Stimulated activated naive CD4-positive, alpha-beta T cell treated with Interleukin-2 at 50 U/mL for 16 hours (primary cell): ENCODE results near the gene RALGAPA1.
"Not testable (repeated sequence)": the region's sequence is repeated elsewhere in the genome, so short reads cannot be mapped to it uniquely, and the experiment has no call there.

ENCODE experiments used
- DNase-seq: peaks from one replicate; lab custom pipeline; 2025; lab: John Stamatoyannopoulos, UW

The RALGAPA1 gene

DNA sequence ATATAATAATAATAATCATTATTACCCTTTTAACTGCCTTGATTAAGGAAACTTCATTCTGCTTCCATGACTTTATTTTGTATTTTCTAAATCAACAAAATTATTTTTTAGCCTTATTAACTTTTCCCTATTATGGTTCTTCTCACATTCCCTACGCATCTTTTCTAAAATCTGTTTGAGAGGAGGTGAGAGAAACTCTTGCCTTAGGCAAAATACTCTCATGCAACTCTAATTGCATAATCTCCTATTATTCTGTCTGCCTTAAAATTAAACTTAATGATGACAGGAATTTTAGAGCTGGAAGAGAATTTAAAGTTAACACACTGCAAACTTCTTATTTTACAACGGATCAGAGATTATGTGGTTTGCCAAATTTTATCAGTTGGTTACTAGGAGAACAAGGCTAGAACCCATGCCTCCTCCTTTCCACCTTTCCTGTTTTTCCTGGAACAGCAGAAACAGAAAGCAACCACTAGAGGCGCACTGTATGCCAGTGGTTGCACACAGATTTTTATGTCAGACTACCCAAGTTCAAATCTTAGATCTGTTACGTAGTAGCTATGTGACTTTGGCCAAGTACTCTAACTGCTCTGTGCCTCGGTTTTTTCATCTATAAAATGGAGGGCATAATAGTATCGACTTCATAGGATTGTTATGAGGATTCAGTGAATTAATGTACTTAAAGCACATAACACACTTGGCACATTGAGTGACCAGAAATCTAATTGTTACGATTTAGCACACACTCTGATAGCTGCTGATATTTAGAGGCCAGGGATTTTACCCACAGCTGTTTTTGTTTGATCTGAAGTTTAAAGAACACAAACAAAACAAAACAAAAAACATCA lies 12.7 kb upstream of the RALGAPA1 start:
- no peak for DNase-seq

DNA sequence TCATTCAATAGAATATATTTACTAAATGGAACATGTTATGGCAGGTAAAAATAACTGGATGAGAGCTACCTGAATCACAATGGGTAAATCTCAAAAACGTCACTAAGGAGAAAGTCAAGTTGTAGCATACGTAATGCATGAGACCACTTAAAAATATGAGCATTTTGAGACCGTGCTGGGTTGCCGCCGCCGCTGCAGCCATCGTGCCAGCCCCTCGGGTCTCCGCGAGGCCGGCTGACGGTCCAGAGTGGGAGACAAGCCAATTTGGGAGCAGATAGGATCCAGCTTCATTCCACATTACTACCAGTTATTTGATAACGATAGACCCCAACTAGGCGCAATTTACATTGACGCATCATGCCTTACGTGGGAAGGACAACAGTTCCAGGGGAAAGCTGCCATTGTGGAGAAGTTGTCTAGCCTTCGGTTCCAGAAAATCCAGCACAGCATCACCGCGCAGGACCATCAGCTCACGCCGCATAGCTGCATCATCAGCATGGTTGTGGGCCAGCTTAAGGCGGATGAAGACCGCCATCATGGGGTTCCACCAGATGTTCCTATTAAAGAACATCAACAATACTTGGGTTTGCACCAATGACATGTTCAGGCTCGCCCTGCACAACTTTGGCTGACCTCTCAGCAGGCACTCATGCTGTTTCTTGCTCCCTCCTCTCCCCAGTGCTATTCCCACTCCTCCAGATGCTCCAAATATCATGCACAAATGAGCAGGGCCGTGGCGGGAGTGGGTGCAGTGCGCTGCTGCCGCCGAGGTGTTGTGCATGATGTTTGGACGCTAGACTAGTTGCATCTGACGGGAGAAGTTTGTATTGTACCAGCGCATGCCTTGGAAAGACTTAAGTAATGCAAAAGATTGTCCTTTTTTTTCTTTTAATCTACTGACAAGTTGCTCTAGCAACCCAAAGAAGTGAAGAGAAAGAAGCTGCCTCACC lies 10.8 kb upstream of the RALGAPA1 start:
- DNase-seq, result no peak

DNA sequence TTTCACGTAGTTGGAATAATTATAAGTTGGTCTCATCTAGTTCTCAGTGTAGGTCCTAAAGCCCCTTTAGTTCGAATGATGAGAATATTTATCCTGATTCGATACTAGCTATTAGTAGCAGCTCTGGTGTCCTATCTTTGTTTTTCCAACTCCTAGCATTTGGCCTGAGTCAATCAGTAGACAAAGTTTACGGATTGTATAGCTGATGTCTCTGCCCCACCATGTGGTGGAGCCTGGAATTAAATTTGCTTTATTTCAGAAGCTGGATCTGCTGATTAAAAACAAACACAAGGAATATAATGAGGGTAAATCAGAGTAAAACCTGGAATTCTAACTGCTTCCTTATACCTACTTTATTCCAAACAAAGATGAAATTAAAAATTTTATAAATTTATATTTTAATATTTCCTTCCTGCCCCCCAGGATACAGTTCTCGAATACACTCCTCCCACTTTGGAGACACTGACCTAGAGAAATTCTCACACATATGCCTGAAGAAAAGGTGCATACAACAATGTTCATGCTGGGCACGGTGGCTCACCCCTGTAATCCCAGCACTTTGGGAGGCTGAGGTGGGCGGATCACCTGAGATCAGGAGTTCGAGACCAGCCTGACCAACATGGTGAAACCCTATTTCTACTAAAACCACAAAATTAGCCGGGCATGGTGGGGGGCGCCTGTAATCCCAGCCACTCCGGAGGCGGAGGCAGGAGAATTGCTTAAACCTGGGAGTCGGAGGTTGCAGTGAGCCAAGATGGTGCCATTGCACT lies 9.4 kb upstream of the RALGAPA1 start:
- no peak for DNase-seq

DNA sequence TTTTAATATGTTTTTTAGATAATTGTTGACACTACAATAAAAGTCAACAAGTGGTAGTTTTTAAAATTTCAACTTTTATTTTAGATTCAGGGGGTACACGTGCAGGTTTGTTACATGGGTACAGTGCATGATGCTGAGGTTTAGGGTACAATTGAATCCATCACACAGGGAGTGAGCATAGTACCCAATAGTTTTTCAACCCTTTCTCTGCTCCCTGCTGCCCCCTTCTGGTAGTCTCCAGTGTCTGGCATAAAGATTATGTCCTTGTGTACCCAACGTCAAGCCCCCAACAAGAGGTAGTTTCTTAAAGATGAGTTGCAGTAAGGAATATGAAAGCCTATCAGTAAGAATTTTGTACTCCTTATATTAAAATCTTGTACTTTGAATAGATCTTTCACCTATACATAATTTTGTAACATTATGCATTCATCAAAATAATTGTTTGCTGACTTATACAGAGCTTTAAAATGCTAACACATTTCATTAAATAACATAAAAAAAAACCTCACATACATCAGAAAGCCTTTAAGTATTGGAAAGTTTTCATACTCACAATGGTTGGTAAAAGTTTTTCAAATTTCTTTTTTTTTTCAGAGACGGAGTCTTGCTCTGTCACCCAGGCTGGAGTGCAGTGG lies 5.4 kb upstream of the RALGAPA1 start:
- DNase-seq, result peak; percentile 73

DNA sequence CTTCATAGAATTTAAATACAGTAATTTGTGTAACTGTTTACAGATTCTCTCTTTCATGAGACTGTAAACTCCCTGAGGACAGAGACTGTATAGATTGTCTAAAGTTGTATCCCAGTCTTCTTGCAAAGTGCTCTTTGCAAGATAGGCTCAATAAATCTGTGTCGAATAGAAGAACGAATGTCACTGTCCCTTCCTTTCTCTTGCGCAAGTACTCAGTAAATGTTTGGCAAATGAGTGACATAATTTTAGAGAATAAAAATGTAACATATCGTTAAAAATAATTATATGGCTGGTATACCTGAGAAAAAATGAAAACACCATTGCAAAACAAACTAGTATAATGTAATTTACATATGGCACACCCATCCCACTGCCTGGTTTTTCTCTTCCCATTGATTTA lies 1.9 kb upstream of the RALGAPA1 start:
- DNase-seq, result no peak

DNA sequence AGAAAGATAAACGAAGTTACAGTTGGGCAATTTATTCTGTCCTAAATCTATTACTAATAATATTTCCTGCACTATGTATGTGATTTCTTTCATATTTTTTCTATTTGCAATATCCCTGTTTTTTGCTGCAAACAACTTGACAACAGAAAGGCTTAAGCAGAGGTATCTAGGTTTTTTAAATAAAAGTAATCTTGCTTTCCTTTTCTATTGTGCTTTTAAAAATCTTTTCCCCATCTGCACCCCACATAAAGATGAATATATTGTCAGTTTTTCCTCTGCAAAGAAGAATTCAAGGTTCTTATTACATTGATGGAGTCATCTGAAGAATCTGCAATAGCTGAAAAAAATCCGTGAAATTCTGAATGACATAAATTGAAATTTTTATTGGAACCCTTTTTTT lies 502 bp upstream of the RALGAPA1 start:
- no peak for DNase-seq

DNA sequence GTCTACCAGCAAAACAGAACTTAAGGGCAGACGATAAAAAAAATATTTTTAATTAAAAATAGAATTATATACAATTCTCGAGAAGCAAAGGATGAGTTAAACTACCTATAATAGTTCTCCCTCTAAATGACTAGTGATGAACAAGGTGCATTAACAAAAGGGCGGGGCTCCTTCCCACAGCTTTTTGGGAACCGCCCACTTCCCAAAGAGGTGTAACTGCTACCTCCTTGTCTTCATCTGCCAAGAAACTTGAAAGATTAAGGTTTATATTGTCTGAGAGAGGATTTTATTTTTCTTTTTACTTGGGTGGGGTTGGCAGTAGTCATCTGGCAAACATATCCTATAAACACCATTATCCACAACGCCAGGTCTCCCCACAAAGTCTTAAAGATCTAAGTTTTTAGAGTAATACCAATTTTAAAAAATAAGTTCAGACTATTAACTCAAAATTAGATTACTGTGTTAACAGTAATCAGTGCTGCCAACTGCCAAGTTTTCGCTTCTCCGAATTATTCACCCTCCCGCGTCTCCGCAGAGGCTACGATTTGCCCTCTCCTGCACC lies 938 bp downstream of the RALGAPA1 start:
- DNase-seq, result no peak

DNA sequence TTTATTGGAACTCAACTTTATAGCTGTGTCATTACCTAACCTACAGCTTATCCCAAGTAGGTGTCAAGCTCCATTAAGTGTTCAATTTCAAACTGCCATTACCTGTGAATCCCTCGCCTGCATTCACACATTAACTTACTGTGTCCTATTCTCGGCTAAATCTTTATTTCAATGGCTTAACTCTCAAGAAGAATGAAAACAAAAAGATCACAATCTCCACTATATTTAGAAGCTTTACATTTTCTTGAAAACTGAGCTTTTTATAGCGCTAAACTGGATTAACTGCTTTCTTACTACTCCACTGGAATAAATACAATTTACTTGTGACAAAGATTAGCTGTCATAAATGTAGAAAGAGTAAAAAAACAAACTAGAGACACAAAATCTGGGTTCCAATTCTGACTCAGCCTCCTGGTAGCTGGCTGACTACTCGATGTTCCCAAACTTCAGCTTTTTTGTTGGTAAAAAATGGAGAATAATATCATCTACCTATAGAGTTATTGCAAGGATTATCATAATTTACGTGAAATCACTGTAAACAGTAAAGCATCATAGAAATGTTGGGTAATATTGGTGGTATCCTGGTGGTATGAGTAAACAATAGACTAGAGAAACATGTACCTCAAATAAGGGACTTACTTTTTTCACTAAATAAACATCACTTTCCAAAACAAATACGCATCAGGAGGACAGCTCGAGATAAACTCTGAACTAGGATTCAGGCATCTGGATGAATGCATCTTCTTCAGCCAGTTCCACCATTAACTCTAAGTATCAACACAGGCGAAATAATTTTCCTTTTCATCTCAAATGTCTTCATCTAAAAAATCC lies 1.7 kb downstream of the RALGAPA1 start:
- DNase-seq, result no peak

DNA sequence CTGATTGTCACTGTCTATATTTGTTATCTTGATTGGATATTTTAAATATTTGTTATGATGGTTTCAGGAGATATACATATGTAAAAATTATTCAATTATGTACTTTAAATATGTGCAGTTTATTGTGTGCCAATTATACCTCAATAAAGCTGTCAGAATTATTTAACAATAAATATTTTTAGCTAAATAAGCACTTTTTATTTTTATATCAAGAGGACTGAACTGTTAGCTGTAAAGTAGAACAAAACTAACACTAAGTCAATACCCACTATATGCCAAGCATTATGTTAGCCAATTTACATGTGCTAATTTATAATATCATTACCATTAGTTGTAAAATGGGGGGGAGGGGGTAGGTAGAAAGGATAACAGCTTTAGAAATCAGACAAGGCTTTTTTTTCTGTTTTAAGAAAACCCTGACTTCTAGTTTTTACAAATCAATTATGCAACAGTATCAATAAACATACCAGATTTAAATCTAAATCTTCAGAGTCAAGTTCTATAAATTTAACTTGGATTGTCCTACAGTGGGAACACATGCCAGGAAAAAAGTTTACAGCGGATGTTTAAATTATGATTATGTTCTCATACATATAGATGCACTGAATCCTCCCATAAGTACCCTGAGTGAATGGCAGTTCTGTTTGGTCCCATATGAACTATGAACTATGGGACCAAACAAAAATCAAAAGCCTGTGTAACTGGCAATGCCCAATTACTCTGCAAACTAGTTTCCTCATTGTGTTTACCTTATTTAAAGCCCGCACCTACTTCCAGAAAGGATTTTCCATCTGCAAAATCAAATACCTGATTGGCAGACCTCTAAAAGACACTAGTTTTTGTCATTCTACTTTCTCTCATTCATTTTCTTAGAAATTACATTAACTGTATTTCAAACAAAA lies 2.8 kb downstream of the RALGAPA1 start:
- no peak for DNase-seq

DNA sequence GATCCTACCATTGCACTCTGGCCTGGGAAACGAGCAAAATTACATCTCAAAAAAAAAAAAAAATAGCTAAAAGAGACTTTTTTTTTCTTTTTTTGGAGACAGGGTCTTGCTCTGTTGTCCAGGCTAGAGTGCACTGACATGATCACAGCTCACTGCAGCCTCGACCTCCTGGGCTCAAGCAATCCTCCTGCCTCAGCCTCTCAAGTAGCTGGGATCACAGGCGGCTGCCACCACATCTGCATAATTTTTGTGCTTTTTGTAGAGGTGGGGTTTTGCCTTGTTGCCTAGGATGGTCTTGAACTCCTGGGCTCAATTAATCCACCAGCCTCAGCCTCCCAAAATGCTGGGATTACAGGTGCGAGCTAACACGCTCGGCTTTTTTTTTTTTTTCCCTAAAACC lies 11.3 kb downstream of the RALGAPA1 start:
- no peak for DNase-seq

DNA sequence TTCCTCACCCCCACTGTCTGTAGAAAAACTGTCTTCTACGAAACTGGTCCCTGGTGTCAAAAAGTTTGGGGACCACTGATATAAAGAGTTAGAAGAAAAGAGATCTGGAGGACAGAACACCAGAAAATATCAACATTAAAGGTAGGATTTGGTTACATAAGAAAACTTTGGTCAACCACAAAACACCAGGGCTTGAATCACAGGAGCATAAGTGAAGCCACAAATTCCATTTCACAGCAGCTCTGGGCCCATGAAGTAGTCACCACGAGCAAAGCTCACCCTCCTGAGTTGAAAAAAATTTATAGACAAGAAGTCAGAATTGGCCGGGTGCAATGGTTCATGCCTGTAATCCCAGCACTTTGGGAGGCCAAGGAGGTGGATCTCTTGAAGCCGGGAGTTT lies 19.4 kb downstream of the RALGAPA1 start:
- DNase-seq, result no peak

DNA sequence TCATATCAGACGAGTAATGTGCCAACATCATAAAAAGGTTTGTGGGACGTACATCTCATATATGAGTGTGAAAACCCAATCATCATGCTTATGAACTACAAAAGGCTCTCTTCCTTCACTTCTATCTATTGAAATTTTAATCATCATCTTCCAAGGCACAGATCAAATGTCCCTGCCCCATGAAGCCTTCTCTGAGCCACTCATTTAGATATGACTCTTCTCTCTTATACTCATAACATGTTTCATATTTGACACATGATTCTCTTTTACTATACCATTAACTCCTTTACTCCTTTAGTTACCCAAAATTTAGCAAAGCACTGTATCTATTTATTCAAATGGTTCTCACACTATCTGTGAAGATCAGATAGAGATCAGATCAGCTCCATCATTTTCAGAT lies 22.2 kb downstream of the RALGAPA1 start:
- no peak for DNase-seq

DNA sequence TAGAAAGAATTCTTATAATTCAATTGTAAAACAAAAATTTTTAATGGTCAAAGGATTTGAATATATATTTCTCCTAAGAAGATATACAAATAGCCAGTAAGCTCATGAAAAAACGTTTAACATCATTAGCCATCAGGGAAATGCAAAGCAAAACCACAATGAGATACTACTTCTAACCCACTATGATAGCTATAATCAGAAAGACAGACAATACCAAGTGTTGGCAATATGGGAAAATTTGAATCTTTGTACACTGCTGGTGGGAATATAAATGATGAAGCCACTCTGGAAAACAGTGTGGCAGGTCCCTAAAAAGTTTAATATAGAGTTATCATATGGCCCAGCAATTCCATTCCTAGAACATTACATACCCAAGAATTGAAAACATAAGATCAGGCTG lies 25.4 kb downstream of the RALGAPA1 start:
- DNase-seq, result no peak

DNA sequence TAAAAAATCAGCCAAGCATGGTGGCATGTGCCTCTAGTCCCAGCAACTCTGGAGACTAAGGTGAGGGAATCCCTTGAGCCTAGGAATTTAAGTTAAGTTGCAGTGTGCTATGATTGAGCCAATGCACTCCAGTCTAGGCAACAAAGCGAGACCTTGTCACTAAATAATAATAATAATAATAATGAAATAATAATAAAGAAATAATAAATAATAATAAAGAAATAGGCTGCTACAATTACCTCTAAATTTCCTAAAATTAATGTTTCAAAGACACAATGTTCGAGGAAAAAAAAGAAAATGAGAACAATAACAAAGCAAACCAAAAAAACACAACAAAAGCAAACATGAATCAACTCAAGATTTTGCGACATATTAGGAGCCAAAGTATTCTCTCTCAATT lies 29.7 kb downstream of the RALGAPA1 start:
- DNase-seq, result no peak

DNA sequence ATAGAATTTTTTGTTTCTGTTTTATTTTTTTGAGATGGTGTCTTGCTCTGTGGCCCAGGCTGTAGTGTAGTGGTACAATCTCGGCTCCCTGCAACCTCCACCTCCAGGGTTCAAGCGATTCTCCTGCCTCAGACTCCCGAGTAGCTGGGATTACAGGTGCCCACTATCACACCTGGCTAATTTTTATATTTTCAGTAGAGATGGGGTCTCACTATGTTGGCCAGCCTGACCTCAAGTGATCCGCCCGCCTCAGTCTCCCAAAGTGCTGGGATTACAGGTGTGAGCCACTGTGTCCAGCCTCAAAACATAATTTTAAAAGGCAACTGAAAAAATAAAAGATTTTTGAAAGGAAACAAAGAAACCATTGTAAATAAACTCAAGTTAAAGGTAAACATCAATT lies 31.5 kb downstream of the RALGAPA1 start:
- not testable (repeated sequence) for DNase-seq

DNA sequence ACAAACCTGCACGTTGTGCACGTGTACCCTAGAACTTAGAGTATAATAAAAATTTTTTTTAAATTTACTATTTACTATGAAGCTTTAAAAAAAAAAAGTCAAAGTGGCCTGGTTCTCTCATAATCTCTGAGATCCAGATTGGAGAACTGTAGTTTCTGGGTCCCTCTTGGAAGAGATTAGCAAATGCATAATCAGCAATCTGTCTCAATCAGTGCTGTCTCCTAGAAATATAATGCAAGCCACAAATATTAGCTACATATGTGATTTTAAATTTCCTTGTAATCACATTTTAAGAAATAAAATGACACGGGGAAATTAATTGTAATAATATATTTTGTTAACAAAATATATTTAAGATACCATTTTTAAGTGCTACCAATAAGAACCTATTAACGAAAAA lies 32.3 kb downstream of the RALGAPA1 start:
- DNase-seq, result no peak

DNA sequence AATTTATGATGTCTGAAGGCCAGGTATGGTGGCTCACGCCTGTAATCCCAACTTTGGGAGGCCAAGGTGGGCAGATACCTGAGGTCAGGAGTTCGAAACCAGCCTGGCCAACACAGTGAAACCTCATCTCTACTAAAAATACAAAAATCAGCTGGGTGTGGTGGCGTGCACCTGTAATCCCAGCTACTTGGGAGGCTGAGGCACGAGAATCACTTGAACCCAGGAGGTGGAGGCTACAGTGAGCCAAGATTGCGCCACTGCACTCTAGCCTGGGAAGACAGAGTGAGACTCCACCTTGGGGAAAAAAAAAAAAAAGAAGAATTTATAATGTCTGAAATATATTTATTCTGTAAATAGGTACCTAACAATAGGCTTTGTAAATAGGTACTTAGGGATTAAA lies 33.0 kb downstream of the RALGAPA1 start:
- DNase-seq, result not testable (repeated sequence)

DNA sequence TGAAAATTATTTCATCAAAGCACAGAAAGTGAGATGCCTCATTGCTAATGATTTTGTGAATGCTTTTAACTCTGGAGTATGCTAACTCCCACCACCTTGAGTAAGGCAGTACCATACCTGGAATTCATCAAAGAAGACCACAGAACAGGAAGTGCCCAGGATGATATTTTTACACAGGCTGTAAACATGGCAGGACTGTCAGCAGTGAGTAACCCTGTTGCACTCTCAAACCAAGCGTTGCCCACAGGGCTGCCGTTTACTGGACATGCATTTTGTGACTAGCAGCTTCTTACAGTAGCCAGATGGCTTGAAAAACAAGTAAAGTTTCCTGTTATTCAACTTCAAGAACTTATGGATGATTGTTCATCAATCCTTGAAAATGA lies 42.4 kb downstream of the RALGAPA1 start:
- DNase-seq, result no peak

DNA sequence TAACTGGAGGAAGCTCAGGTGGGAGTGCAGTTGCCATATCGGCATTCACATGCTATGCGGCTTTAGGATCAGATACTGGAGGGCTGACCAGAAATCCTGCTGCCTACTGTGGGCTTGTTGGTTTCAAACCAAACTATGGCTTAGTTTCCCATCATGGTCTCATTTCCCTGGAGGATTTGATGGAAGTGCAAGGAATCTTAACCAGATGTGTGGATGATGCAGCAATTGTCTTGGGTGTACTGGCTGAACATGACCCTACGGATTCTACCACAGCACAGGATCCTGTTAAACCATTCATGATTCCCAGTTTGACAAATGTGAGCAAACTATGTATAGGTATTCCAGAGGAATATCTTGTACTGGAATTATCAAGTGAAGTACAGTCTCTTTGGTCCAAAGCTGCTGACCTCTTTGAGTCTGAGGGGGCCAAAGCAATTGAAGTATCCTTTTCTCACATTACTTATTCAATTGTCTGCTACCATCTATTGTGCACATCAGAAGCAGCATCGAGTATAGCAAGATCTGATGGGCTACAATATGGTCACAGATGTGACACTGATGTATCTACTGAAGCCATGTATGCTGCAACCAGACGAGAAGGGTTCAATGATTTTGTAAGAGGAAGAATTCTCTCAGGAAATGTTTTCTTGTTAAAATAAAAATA lies 42.9 kb downstream of the RALGAPA1 start:
- no peak for DNase-seq
